Measurements from ENCODE around the gene CDH10.

- TF ChIP-seq CTCF (IDR thresholded peaks at IDR 0.05) (no peak), EZH2 (IDR thresholded peaks at IDR 0.05; ENCODE audit: borderline replicate concordance, insufficient read depth, low read depth, low read length, poor library complexity, severe bottlenecking) (no peak)
These were observed 113.9 kb downstream of the CDH10 start for GRCh38 chr5:24530906-24531305.

All from B cell (primary cell).